ENCODE data around the gene SLC25A13.

GRCh38 chr7:96211954-96212353 lies 109.9 kb downstream of the SLC25A13 start:
- TF ChIP-seq CTCF (IDR thresholded peaks at IDR 0.05) (no peak), POLR2A (IDR thresholded peaks at IDR 0.05) (no peak)

Measured in testis (tissue), 2 donors.